Measurements from ENCODE around the gene SYT14.
"Not testable (repeated sequence)": the region's sequence is repeated elsewhere in the genome, so short reads cannot be mapped to it uniquely, and the experiment has no call there.

SYT14 gene

DNA sequence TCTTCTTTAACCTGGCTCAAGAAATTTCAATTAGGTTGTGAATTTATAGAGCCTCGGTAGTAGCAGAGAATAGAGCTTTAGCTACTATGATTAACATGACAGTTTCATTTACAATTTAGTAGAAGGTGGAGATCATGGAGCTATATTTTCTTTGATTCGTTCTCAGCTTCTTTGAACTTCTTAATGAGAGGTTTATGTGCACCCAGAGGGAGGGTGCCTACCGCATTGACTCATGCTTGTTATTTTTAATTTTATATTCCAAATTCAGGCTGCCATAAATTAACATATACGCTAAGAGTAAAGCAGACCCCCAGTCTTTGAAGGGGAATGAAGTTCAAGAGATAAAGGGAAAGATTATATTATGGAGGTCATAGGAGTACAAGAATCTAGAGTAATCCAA, 24.4 kb downstream of the SYT14 start:
- TF ChIP-seq, protein P1, sequence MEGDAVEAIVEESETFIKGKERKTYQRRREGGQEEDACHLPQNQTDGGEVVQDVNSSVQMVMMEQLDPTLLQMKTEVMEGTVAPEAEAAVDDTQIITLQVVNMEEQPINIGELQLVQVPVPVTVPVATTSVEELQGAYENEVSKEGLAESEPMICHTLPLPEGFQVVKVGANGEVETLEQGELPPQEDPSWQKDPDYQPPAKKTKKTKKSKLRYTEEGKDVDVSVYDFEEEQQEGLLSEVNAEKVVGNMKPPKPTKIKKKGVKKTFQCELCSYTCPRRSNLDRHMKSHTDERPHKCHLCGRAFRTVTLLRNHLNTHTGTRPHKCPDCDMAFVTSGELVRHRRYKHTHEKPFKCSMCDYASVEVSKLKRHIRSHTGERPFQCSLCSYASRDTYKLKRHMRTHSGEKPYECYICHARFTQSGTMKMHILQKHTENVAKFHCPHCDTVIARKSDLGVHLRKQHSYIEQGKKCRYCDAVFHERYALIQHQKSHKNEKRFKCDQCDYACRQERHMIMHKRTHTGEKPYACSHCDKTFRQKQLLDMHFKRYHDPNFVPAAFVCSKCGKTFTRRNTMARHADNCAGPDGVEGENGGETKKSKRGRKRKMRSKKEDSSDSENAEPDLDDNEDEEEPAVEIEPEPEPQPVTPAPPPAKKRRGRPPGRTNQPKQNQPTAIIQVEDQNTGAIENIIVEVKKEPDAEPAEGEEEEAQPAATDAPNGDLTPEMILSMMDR (IDR thresholded peaks at IDR 0.05; ENCODE audit: control insufficient read depth, insufficient read depth, low read depth, low read length, missing control alignments): no peak
- DNase-seq (ENCODE audit: low read depth): no peak
- H3K4me3 ChIP-seq (ENCODE audit: control insufficient read depth, low read depth, low read length): no peak overlapping the region

GRCh38 chr1:209962856-209963255, 24.8 kb downstream of the SYT14 start:
- DNase-seq (ENCODE audit: low read depth): no peak
- TF ChIP-seq, protein P1 (IDR thresholded peaks at IDR 0.05; ENCODE audit: control insufficient read depth, insufficient read depth, low read depth, low read length, missing control alignments): no peak
- no peak overlapping the region for H3K4me3 ChIP-seq (ENCODE audit: control insufficient read depth, low read depth, low read length)

- TF ChIP-seq, protein P1 (IDR thresholded peaks at IDR 0.05; ENCODE audit: control insufficient read depth, insufficient read depth, low read depth, low read length, missing control alignments): no peak
- DNase-seq (ENCODE audit: low read depth): no peak
- H3K4me3 ChIP-seq (ENCODE audit: control insufficient read depth, low read depth, low read length): no peak overlapping the region
Measured at GRCh38 chr1:209965996-209966395, 28.0 kb downstream of the SYT14 start.

DNA sequence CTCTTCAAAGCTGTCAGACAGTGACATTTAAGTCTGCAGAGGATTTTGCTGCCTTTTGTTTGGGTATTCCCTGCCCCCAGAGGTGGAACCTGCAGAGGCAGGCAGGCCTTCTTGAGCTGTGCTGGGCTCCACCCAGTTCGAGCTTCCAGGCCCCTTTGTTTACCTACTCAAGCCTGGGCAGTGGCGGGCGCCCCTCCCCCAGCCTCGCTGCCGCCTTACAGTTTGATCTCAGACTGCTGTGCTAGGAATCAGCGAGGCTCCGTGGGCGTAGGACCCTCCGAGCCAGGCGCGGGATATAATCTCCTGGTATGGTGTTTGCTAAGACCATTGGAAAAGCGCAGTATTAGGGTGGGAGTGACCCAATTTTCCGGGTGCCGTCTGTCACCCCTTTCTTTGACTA, 40.7 kb downstream of the SYT14 start:
- DNase-seq (ENCODE audit: low read depth); H3K4me3 ChIP-seq (ENCODE audit: control insufficient read depth, low read depth, low read length): not testable (repeated sequence)

- no peak overlapping the region for H3K4me3 ChIP-seq (ENCODE audit: control insufficient read depth, low read depth, low read length)
- no peak for DNase-seq (ENCODE audit: low read depth)
- TF ChIP-seq, protein P1 (IDR thresholded peaks at IDR 0.05; ENCODE audit: control insufficient read depth, insufficient read depth, low read depth, low read length, missing control alignments): no peak
Measured at GRCh38 chr1:209983953-209984352, 45.9 kb downstream of the SYT14 start.

GRCh38 chr1:209985002-209985401, 47.0 kb downstream of the SYT14 start:
- H3K4me3 ChIP-seq (ENCODE audit: control insufficient read depth, low read depth, low read length): no peak overlapping the region
- no peak for DNase-seq (ENCODE audit: low read depth)
- TF ChIP-seq, protein P1 (IDR thresholded peaks at IDR 0.05; ENCODE audit: control insufficient read depth, insufficient read depth, low read depth, low read length, missing control alignments): no peak

- DNase-seq (ENCODE audit: low read depth): no peak
- TF ChIP-seq, protein P1 (IDR thresholded peaks at IDR 0.05; ENCODE audit: control insufficient read depth, insufficient read depth, low read depth, low read length, missing control alignments): no peak
- H3K4me3 ChIP-seq (ENCODE audit: control insufficient read depth, low read depth, low read length): no peak overlapping the region
Measured at GRCh38 chr1:209988706-209989105, 50.7 kb downstream of the SYT14 start.

Data from AG09309 (cell line).